DND-41 (cell line): ENCODE results near the gene GCFC2.

Source experiments
- ATAC-seq: fragments of 200-7000 bp; cut with Tn5 transposase; 3 replicates; pipeline ENCODE4 v1.9.1; 2021; ENCODE audit warnings: low read depth; ENCODE audit not compliant: insufficient read depth
- DNase-seq: peaks from one replicate; pipeline ENCODE4 v3.0.0-alpha.2; 2020
- H2AFZ ChIP-seq: 2 replicates; pipeline ENCODE4 v1.6.0; 2012; ENCODE audit warnings: low read depth, low read length
- H3K27ac ChIP-seq: 2 replicates; pipeline ENCODE4 v1.5.1; 2012; ENCODE audit warnings: low read length, inconsistent platforms
- H3K27me3 ChIP-seq: fragments of 200-600 bp; sonication (generic); 2 replicates; pipeline ENCODE4 v1.6.0; 2012; ENCODE audit warnings: low read length, mild to moderate bottlenecking, inconsistent platforms; ENCODE audit not compliant: insufficient read depth, poor library complexity
- H3K36me3 ChIP-seq: 2 replicates; pipeline ENCODE4 v1.5.1; 2012; ENCODE audit warnings: low read length, inconsistent platforms; ENCODE audit not compliant: insufficient read depth
- H3K4me1 ChIP-seq: 2 replicates; pipeline ENCODE4 v1.5.1; 2012; ENCODE audit warnings: mild to moderate bottlenecking, low read length; ENCODE audit not compliant: insufficient read depth
- H3K4me2 ChIP-seq: 2 replicates; pipeline ENCODE4 v1.6.0; 2012; ENCODE audit warnings: mild to moderate bottlenecking, moderate library complexity, low read length, inconsistent platforms; ENCODE audit not compliant: insufficient read depth
- H3K4me3 ChIP-seq, 2 experiments: fragments of 200-600 bp in 1 of 2; shearing (Covaris generic) in 1 of 2; 2 replicates each; pipeline ENCODE4 v1.5.1; 2012 to 2016; ENCODE audit warnings: inconsistent platforms in 2 of 2, low read length in 2 of 2, mild to moderate bottlenecking in 2 of 2, low read depth in 1 of 2, moderate library complexity in 1 of 2
- H3K79me2 ChIP-seq: 2 replicates; pipeline ENCODE4 v1.6.0; 2012; ENCODE audit warnings: low read length, inconsistent platforms; ENCODE audit not compliant: insufficient read depth
- H3K9ac ChIP-seq: 2 replicates; pipeline ENCODE4 v1.6.0; 2012; ENCODE audit warnings: low read depth, mild to moderate bottlenecking, inconsistent platforms, low read length, moderate library complexity
- H3K9me3 ChIP-seq: 2 replicates; pipeline ENCODE4 v1.5.1; 2012; ENCODE audit warnings: low read length, moderate library complexity, mild to moderate bottlenecking, inconsistent platforms; ENCODE audit not compliant: insufficient read depth, severe bottlenecking
- H4K20me1 ChIP-seq: 2 replicates; pipeline ENCODE4 v1.6.0; 2012; ENCODE audit warnings: low read length; ENCODE audit not compliant: insufficient read depth
- CTCF ChIP-seq: IDR thresholded peaks from 2 replicates; pipeline ENCODE4 v1.5.1; 2012; ENCODE audit warnings: borderline replicate concordance, low read length, moderate library complexity, mild to moderate bottlenecking; ENCODE audit not compliant: poor library complexity, severe bottlenecking; ENCODE audit errors: extremely low read depth
- EZH2 ChIP-seq: IDR thresholded peaks from 3 replicates; pipeline ENCODE4 v1.6.1; 2012; ENCODE audit warnings: borderline replicate concordance, low read depth, mild to moderate bottlenecking, moderate library complexity, low read length, inconsistent platforms; ENCODE audit not compliant: severe bottlenecking

GCFC2 gene

GRCh38 chr2:75632091-75632701 lies 78.5 kb downstream of the GCFC2 start:
- Histone ChIP-seq H3K4me1 (no peaks in the 10 kb centered on the region), H2AFZ (peak overlapping the region; percentile 46)
- no peak for DNase-seq

GRCh38 chr2:75627902-75628504 lies 82.7 kb downstream of the GCFC2 start:
- H3K9ac ChIP-seq: no peak overlapping the region
- no peak overlapping the region for H3K4me2 ChIP-seq
- no peak overlapping the region for H2AFZ ChIP-seq
- no peaks in the 10 kb centered on the region for H4K20me1 ChIP-seq
- H3K79me2 ChIP-seq: no peaks in the 10 kb centered on the region
- H3K9me3 ChIP-seq: no peaks in the 10 kb centered on the region
- peak; percentile 97 for TF ChIP-seq CTCF
- TF ChIP-seq EZH2: no peak
- ATAC-seq (peak; percentile 97), DNase-seq (peak; percentile 79)
- H3K4me3 ChIP-seq: no peak overlapping the region
- H3K36me3 ChIP-seq: no peaks in the 10 kb centered on the region
- H3K4me1 ChIP-seq: no peaks in the 10 kb centered on the region
- no peaks in the 10 kb centered on the region for H3K27me3 ChIP-seq
- no peak overlapping the region for H3K27ac ChIP-seq

More at GRCh38 chr2:75632091-75632701, 78.5 kb downstream of the GCFC2 start:
- Histone ChIP-seq H3K36me3 (no peaks in the 10 kb centered on the region), H3K27ac (no peak overlapping the region), H3K27me3 (peaks cover under 1% of the 10 kb centered on the region), H3K9ac (no peak overlapping the region), H3K9me3 (no peaks in the 10 kb centered on the region), H3K4me3 (no peak overlapping the region), H4K20me1 (no peaks in the 10 kb centered on the region), H3K79me2 (no peaks in the 10 kb centered on the region), H3K4me2 (no peak overlapping the region)
- no peak for ATAC-seq
- TF ChIP-seq EZH2: no peak
- TF ChIP-seq CTCF: no peak

- H3K27me3 ChIP-seq: no peaks in the 10 kb centered on the region
- TF ChIP-seq CTCF: no peak
- TF ChIP-seq EZH2: no peak
- no peaks in the 10 kb centered on the region for H3K36me3 ChIP-seq
- H3K27ac ChIP-seq: no peak overlapping the region
- H3K4me3 ChIP-seq: no peak overlapping the region
- no peaks in the 10 kb centered on the region for H4K20me1 ChIP-seq
- no peak for ATAC-seq
- no peak overlapping the region for H3K9ac ChIP-seq
- no peak for DNase-seq
- no peaks in the 10 kb centered on the region for H3K79me2 ChIP-seq
- H3K9me3 ChIP-seq: no peaks in the 10 kb centered on the region
- H3K4me2 ChIP-seq: no peak overlapping the region
- H2AFZ ChIP-seq: no peak overlapping the region
- no peaks in the 10 kb centered on the region for H3K4me1 ChIP-seq
These were observed 87.8 kb downstream of the GCFC2 start for GRCh38 chr2:75622929-75623328.
